CD4-positive, alpha-beta T cell treated with Interleukin-17A for 4 hours (primary cell): ENCODE measurements around the gene SCNN1B.
"Not testable (repeated sequence)": the region's sequence is repeated elsewhere in the genome, so short reads cannot be mapped to it uniquely, and the experiment has no call there.

Experiments
- DNase-seq: peaks from one replicate; pipeline ENCODE4 v3.0.0-alpha.2; 2020; ENCODE audit warnings: mixed read lengths

The SCNN1B gene

DNA sequence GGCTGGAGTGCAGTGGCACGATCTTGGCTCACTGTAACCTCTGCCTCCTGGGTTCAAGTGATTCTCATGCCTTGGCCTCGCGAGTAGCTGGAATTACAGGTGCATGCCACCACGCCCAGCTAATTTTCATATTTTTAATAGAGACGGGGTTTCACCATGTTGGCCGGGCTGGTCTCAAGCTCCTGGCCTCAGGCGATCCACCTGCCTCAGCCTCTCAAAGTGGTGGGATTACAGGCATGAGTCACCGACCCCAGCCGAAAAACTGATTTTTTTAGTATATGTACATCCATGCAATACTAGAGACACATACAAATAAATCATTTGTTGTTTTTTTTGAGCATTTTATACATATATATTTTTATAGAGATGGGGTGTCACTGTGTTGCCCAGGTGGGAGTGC lies 79.6 kb downstream of the SCNN1B start:
- DNase-seq: not testable (repeated sequence)

- no peak for DNase-seq
Measured at GRCh38 chr16:23382279-23382678, 80.2 kb downstream of the SCNN1B start.

DNA sequence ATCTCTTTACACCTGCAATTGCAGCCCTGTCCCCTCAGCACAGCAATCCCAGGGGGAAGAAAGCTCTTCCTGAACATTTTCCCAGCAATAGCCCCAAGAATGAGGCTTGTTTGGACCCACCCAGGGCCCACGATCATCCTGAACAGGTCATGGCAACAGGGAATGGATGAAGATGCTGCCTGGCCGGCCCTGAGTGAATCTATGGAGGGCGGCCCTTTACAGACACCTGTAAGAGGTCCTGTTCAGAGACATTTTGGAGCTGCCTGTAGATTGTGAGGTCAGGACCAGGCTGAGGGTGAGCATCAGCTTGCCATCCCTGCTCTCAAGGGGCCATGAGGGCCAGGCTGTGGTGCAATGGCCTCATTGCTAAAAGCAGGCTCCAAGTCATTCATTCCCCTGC lies 81.8 kb downstream of the SCNN1B start:
- no peak for DNase-seq

DNA sequence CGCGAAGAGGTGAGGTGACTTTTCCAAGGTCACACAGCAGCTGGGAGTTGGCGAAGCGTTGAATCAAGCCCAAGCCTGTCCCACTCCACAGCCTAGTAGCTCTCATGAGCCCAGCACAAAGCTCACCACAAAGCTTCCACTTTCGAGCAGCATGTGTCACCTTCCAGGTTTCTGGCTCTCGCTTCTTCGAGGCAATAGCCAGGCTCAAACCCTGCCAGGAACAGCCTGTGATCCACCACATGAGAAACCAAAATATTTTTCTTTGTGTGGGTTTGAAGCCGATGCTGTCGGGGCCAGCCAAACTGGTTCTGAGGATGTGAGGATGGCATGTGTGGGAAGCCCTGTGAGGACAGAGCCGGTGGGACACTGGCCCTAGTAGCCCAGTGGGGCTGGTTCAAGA lies 82.8 kb downstream of the SCNN1B start:
- no peak for DNase-seq

GRCh38 chr16:23385441-23385840 lies 83.3 kb downstream of the SCNN1B start:
- no peak for DNase-seq

DNA sequence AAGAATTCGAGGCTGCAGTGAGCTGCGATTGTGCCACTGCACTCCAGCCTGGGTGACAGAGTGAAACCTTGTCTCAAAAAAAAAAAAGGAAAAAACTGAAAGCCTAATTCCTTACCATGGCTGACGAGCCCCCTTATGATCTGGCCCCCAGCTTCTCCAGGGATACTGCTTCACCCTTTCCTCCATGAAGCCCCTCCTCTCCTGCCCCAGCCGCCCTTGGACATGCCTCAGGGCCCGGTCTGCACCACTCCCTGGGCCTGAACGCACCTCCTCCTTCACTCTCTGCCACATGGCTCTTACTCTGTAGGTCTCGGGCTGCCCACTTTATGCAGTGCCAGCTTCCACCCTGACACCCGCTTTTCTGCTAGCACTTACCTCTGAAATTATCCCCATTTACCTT lies 85.6 kb downstream of the SCNN1B start:
- no peak for DNase-seq

- no peak for DNase-seq
Measured at GRCh38 chr16:23388786-23389185, 86.7 kb downstream of the SCNN1B start.

DNA sequence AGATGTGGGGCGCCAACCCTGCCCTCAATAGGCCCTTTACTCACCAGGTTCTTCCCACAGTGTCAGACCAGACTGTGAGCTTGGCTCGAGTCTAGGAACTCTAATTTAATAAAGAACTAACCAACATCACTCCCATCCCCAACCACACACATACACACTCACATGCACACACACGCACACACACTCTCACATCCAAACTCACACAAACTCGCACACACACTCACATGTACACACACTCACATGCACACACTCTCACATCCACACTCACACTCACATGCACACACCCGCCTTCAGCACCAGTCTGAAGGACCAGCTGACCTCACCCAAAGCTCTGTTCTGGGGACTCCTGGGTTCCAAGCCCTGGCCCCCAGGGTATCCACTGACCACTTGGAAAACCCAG lies 87.1 kb downstream of the SCNN1B start:
- DNase-seq: no peak

DNA sequence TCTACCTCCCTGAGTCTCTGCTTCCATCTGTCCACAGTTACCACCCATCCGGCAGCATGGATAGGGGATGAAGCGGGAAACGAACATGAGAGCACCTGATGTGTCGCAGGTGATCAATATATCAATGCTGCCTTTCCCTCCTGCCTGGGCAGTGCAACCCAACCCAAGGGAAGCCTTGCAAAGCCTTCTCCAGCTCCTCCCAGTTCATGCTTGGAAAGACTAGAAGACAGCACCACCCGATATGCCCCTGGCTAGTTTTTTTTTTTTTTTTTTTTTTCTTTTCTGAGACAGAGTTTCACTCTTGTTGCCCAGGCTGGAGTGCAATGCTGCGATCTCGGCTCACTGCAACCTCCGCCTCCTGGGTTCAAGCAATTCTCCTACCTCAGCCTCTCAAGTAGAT lies 87.8 kb downstream of the SCNN1B start:
- DNase-seq: not testable (repeated sequence)

DNA sequence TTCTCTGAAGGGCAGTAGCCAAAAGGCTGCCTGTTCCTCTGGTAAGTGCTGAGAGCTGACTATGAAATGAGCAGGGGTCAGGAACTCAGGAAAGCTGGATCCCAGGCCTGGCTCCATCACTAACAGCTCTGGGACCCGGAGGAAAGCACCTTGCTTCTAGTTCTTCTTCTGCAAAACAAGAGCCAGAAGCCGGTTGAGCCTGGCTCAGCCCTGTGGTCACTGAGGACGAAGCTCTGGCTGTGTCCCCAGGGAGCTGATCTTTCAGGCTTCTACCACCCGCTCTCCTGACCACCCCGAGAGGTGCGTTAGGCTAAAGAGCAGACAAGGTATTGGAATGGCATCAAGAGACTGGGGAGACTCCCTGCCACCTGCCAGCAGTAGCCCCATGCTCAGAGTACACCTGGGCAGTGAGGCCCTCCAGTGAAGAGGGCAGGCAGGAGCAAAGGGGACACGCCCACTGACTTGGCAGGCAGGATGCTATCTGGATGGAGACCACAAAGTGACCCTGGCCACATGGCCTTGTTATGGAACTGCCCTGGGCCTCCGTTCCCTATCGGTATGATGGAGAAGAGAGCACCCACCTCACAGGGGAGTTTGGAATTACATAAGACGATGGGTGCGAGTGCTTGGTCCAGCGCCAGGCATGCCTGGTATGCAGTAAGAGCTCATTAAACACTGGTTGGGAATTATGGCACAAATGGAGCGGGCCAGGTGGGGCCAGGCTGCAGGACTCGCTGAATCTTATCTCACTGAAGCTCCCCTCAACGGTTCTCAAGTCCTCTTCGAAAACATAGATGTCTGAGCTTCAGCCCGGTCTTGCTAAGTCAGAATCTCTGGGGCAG lies 89.5 kb downstream of the SCNN1B start:
- no peak for DNase-seq

DNA sequence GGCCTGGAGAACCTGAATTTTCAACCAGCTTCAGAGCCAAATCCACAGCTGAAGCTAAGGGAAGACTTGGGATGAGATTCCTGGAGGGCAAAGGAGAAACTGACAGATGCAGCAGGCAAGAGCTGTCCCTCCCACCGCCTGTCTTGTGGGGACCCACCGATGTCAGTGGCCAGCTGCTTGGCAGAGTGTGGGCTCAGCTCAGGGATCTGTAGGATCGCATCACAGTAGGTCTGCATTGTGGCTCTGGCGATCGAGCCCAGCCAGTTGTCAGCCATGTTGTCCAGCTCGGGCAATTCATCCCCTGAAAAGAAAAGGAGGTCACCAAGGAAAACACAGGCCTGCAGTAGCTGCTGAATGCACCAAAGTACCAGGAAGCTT lies 90.1 kb downstream of the SCNN1B start:
- no peak for DNase-seq

DNA sequence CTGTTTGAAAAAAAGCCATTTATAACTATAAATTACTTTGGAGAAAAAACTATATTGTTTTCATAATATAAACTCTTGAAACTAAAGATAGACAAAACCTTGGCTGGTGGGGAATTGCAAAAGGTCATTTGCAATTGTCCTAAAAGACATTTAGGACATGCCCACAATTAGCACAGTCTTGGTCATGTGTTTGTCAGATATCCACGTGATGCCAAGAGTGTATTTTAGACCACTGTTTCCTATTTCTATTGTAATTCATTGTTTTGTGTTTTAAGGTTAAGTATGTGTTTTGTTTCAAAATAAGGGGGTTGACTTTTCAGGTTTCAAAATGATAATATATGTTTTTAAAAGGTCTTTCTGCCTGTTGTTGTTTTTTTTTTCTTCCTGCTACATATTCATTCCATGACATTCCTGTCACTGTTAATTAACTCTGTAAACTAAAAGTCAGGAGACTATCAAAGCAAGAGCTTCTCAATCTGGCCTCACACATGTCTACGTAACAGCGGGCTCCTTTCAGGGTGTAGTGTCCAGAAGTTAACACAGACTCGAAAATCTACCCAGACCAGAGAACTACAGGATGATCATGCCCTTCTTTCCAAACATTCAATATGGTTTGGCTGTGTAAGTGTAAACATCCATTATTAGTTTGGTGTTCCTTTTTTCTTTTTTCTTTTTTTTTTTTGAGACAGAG lies 92.2 kb downstream of the SCNN1B start:
- DNase-seq: no peak

GRCh38 chr16:23395732-23396131 lies 93.6 kb downstream of the SCNN1B start:
- no peak for DNase-seq

- no peak for DNase-seq
Measured at GRCh38 chr16:23397464-23397863, 95.4 kb downstream of the SCNN1B start.

DNA sequence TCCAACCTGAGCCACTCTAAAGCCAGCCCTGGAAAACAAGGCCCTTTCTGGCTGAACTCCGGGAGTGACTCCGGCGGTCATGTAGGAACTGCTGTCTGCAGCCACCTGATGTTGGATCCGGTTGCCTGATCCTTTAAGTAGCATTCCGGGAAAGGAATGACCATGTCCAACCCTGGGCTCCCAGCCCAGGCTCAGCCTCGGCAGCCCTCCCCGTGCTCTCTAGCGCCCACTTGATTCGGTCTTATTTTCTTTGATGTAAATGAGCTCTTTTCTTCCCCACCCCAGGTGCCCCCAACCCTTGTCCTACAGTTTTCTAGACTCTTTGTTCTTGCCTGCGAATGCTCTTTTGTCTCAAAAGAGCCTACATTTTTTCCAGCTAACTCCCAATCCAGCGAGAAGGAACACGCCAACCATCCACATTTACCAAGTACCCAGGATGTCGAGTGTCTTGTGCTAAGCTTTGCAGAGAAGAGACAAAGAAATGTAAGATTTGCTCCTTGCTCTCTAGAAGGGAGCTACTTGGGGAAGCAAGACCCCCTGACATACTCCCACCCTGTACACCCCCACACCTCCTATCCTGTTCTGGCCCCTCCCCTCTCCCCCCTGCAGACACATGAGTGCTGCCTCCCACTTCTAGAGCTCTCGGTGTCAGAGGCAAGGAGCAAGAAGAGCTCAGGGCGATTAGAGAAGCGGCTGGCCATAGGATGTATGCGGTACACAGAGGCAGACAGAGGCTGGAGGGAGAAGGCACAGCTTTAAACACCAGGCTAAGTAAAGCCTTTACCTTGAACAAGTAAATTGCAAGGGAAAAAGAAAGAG lies 97.1 kb downstream of the SCNN1B start:
- no peak for DNase-seq

DNA sequence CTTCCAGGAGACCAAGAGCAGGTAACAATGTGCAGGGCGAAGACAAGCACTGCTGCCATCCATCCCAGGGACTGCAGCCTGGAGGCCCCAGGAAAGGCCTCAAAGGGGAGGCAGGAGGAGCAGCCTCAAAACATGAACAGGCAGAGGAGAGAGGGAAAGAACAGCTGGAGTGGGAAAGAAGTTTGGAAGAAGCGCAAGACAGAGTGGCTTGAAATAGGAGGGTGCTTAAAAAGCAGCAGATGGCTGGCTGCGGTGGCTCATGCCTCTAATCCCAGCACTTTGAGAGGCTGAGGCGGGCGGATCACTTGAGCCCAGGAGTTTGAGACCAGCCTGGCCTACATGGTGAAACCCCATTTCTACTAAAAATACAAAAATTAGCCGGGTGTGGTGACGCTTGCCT lies 98.3 kb downstream of the SCNN1B start:
- DNase-seq: not testable (repeated sequence)

- no peak for DNase-seq
Measured at GRCh38 chr16:23401139-23401538, 99.0 kb downstream of the SCNN1B start.

GRCh38 chr16:23402100-23402499 lies 100.0 kb downstream of the SCNN1B start:
- no peak for DNase-seq

GRCh38 chr16:23403547-23403946 lies 101.4 kb downstream of the SCNN1B start:
- no peak for DNase-seq

GRCh38 chr16:23406024-23406423 lies 103.9 kb downstream of the SCNN1B start:
- no peak for DNase-seq

- DNase-seq: no peak
Measured at GRCh38 chr16:23406546-23407240, 104.6 kb downstream of the SCNN1B start.

DNA sequence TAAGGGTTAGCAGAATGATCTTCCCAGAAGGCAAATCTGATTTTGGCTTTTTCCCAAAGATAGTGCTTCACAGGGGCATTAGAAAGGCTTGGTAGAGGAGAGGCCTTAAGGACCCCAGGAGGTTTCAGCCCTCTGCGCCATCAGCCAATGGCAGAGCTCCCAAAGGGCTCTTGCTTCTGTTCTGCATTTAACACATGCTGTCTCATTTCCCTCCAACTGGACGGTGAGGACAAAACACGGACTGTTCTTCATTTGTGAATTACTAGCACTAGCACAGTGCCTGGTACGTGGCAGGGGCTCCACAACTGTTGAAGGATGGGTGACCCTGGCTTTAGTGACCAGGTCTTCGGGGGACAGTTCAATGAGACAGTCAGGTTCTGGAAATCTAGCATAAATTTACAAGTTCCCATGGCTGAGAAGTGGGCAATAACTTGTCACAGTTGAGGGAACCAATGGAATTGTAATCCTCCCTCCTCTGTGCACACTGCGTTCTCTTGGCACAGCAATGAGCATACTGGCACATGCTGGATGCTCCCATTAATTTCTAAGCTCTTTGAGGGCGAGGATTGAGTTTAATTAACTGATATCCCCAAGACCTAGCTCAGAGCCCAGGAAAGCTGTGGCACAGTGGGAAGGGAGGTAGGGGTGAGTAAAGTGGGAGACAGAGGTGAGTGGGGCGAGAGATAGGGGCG lies 105.5 kb downstream of the SCNN1B start:
- DNase-seq: no peak
